GM21529 (cell line): ENCODE data around the gene PTX4.

Source experiments
- ATAC-seq: cut with Tn5 transposase; IDR thresholded peaks from one replicate; pipeline ENCODE4 v1.9.1; 2021; ENCODE audit not compliant: unreplicated experiment

Gene PTX4

DNA sequence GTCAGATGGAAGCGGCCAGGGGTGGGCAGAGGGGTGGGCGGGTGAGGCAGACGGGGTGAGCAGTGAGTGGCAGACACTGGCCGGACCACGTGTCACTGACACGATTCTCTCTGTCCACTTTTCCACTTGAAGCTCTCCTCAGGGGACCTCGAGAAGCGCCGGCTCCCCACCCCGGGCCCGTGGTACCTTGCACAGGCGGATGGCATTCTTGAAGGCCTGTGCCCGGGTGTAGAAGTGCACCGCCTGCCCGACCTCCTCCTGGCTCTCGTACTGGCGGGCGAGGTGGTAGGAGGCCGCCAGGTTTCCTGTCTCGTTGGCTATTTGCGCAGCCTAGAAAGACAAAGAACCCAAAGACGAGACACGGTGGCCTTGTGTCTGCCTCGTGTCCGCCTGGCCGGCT lies 35.6 kb upstream of the PTX4 start:
- ATAC-seq: no peak

GRCh38 chr16:1523581-1524245 lies 35.0 kb upstream of the PTX4 start:
- no peak for ATAC-seq

DNA sequence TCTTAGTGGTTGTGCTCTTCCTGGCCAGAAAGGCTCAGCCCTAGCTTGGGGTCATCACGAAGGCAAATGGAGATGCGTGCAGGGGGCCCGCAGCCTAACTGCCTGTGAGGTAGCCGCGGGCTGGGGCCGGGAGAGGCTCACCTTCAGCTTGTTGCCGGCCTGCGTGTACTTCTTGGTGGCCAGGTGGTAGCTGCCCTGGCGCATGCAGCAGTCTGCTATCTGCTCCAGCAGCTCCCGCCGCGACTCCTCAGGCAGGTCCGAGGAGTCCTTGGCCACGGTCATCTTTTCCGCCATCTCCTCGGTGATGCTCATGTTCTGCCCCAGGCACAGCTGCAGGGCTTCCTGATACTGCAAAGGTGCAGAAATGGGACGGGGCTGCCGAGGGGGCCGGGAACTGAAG lies 31.7 kb upstream of the PTX4 start:
- no peak for ATAC-seq

GRCh38 chr16:1519831-1520230 lies 31.1 kb upstream of the PTX4 start:
- no peak for ATAC-seq

- ATAC-seq: no peak
These were observed 29.9 kb upstream of the PTX4 start for GRCh38 chr16:1518626-1519135.

GRCh38 chr16:1514507-1514906 lies 25.8 kb upstream of the PTX4 start:
- ATAC-seq: no peak

GRCh38 chr16:1512774-1513173 lies 24.0 kb upstream of the PTX4 start:
- no peak for ATAC-seq

DNA sequence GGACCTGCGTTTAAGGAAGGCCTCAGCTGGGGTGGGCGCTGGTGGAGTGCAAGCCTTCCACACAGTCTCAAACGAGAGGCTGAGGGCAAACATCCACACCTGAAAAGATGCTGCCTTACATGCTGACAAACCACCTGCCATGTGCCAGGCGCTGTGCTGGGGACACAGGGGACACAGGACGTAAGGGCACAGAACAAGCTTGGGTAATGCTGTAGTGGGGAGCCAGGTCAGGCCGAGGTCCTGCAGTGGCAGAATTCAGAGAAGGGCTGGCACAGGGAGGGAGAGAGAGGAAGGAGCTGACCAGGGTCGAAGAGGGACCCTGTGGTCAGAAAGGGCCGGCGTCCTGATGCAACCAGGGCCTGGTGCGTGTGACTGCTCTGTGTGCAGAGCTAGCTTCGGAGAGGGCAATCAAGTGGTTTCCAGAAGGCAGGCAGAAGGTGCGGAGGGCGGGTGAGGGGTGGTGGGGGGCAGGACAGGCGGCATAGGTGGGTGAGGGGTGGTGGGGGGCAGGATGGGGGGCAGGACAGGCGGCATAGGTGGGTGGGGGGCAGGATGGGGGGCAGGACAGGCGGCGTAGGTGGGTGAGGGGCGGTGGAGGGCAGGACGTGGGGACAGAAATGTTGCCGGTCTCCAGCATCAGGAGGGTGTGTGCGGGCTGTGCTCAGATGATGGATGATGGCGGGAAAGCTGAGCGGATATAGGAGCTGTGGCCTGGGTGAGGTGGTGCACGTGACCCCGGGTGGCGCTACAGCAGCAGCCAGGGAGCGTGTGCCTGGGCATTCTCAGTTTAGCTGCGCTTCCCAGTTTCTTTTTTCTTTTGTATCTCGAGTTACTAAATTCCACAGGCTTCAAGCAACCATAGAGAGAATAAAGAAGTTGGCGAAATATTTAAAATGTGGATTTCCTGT lies 23.2 kb upstream of the PTX4 start:
- no peak for ATAC-seq

DNA sequence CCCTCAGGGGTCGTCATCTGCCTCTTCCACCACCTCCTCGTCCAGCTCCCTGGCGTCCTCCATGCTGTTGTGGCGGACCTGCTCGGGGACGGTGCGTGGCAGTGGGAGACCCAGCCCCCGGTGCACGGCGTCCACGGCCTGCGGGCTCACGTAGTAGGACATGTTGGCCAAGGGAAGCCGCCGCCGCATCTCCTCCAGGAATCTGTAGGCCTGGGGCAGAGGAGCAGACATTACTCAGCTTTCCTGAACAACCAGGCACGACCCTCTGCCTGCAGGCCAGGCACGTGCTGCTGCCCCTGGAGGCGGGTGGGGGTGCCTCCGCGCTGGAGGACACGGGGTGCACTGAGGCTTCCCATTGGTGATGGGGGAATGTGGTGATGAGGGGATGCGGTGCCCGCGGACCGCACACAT lies 22.2 kb upstream of the PTX4 start:
- no peak for ATAC-seq

DNA sequence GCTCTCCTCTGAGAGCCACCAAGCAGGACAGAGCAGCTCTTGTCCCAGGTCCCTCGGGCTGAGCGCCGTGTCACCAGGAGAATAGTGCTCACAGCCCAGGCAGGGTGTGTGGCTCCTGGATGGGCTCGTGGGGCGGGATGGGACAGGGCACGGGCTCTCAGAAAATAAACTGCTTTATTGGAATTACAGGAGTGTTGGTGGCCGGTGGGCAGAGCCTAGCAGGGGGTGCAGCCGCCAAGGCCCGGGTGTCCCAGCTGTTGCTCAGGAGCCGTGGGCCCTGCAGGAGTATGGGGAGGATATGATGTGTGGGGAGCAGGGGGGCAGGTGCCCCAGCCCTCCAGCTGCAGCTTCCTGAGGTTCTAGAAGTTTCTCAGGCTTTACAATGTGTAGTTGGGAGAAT lies 21.5 kb upstream of the PTX4 start:
- no peak for ATAC-seq

DNA sequence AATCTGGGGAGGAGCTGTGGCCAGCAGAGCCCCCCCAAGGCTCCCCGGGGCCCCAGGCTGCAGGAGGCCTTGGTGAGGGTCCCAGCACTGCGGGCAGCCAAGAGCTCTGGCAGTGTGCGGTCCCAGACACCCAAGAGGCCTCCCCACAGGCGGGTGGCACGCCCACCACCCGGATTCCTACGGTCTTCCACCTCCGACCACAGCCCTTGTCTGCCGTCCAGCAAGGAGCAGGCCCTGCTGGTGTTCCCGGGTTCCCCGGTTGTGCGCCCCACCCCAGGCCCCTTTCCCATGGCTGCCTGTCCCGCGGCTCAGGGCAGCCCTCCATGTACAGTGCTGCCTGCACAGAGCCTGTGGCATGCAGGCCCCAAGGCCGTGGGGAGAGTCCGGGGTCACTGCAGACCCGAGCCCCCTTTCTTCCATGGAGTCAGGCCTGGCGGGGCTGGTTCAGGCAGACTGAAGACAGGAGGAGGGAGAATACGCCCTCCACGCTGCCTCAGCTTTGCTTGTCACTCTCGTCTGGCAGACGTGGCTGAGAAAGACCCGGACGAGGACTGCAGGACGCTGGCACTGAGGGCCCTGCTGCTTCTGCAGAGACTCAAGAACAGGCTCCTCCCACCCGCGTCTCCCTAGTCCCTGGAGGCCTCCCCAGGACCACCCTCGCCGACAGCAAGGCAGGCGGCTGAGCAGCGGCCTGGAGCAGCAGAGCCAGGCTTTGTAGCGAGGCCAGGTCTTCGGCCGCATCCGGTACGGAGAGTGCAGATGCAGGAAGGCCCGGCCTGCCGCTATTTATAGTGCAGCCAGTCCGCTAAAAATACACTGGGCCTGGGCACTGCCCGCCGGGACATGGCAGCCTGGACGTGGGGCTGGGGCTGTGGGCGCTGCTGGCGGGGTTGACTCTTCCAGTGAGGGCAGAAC lies 20.8 kb upstream of the PTX4 start:
- ATAC-seq: no peak

GRCh38 chr16:1508494-1509187 lies 19.9 kb upstream of the PTX4 start:
- ATAC-seq: no peak

- ATAC-seq: no peak
These were observed 17.9 kb upstream of the PTX4 start for GRCh38 chr16:1506494-1507213.

DNA sequence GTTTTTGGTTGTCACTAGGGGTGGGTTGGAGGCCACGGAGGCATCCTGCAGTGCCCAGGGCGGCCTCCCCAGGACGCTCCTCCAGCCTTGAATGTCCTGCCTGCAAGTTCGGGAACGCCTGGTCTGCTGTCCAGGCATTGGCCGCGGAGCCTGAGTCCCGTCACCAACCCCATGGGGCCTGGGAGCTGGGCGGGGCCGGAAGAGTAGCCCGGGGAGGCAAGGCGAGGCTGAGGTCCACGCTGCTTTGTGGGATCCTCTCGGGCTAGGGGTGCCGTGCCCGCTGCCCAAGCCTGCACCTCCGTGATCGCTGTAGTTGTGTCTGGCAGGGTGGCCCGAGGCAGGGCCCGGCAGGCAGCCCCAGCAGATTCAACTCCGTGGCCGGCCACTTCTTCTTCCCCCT lies 17.2 kb upstream of the PTX4 start:
- no peak for ATAC-seq

GRCh38 chr16:1505073-1505844 lies 16.5 kb upstream of the PTX4 start:
- ATAC-seq: no peak

DNA sequence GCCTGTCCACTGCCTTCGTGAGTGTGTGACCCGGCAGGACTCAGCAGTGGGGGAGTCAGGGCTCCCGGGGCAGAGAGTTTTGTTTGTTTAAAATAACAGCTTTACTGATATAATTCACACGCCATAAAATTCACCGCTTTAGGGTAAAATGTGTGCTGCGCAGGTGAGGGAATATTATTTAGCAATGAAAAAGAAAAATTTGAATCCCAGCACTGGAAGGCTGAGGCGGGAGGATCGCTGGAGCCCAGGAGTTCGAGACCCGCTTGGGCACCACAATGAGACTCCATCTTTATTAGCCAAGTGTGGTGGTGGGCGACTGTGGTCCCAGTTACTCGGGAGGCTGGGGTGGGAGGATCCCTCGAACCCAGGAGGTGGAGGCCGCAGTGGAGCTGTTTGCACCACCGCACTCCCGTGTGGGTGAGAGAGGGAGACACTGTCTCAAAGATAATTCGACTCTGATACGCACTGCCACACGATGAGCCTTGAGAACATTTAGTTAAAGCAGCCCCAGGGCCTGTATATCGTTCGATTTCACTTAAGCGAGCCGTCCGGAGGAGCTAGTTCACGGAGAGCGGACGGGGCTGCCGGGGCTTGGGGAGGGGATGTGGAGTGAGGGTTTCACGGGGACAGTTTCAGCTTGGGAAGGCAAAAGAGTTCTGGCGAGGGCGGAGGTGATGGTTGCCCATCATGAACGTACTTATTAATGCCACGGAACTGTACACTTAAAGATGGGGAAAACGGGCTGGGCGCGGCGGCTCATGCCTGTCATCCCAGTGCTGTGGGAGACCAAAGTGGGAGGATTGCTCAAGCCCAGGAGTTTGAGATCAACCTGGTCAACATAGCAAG lies 14.6 kb upstream of the PTX4 start:
- ATAC-seq: no peak

DNA sequence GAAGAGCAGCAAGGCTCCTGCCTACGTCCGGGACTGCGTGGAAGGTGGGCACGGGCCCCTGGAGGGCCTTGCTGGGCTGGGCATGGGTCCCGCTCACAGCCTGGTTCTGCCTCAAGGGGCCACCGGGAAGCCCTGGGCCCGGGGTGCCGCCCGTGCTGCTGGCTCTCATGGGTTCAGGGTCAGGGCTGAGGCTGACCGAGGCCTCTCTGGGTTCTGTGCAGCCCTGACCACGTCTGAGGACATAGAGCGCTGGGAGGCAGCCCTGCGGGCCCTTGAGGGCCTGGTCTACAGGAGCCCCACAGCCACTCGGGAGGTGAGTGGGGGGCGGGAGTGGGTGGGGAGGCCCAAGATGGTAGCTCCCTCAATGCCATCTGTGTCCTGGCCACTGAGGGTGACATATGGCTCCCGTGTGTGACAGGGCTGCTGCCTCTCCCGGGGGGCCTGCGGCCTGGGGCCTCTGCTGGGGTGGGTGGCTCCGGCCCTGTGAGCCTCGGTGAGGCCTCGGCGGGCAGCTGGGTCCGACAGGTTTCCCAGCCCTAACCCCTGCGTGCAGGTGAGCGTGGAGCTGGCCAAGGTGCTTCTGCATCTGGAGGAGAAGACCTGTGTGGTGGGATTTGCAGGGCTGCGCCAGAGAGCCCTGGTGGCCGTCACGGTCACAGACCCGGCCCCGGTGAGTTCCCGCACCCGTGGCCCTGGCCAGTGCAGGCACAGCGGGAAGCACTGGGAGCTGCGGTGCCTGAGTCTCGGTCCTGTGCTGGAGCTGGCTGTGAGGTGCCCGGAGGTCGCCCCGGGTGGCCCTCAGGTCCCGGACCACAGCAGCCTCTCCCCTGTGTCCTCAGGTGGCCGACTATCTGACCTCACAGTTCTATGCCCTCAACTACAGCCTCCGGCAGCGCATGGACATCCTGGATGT lies 13.6 kb upstream of the PTX4 start:
- no peak for ATAC-seq
